HCT116 (cell line): ENCODE measurements around the gene HBM. TPM values are rescaled to one million over a fixed set of nuclear protein-coding genes. Genes with fewer than 3 reads are reported as not detected.

Experiments
- ATAC-seq: fragments of 200-7000 bp; cut with Tn5 transposase; 2 replicates; pipeline ENCODE4 v1.9.1; 2020; ENCODE audit warnings: mild to moderate bottlenecking, moderate library complexity
- BruUV-seq: library from RNA; stranded (reverse); fragments of 400-500 nt; replicated peaks from 2 replicates; lab custom pipeline; 2021; lab: Mats Ljungman, UMichigan
- CTCF ChIA-PET: fragments of 300-600 bp; sonication (Branson Sonifier 250); formaldehyde crosslinking; loops from one replicate; lab custom pipeline; 2021; ENCODE audit warnings: antibody characterized with exemption; lab: Charles Lee
- POLR2A ChIA-PET: fragments of 300-600, 350-600 bp; sonication (Branson Sonifier 250); formaldehyde crosslinking; loops from one replicate; lab custom pipeline; 2021; ENCODE audit warnings: antibody characterized with exemption; lab: Charles Lee
- RAD21 ChIA-PET, 2 experiments: fragments of 300-600 bp; sonication (Branson Sonifier 250); formaldehyde crosslinking; loops; one replicate each; lab custom pipeline; 2023; ENCODE audit warnings: low total read pairs in 2 of 2; ENCODE audit not compliant: uncharacterized antibody in 2 of 2, unreplicated experiment in 2 of 2, low non-redundant PET in 1 of 2; lab: Charles Lee
- DNase-seq: peaks from one replicate; pipeline ENCODE4 v3.0.0-alpha.2; 2010; ENCODE audit warnings: low read depth, low spot score
- H2AFZ ChIP-seq: fragments of 200-600 bp; shearing (Covaris generic), sonication (generic); 2 replicates; pipeline ENCODE4 v1.6.1; 2017; ENCODE audit warnings: low read depth, mixed run types, mixed read lengths, antibody characterized with exemption, low read length; ENCODE audit not compliant: poor library complexity, severe bottlenecking
- H3K27ac ChIP-seq: 2 replicates; pipeline ENCODE4 v1.5.1; 2012; ENCODE audit warnings: low read depth, low read length
- H3K27me3 ChIP-seq: fragments of 200-600 bp; sonication (generic); 2 replicates; pipeline ENCODE4 v1.6.1; 2016; ENCODE audit warnings: mixed run types, low read length, mixed read lengths; ENCODE audit not compliant: insufficient read depth
- H3K36me3 ChIP-seq, 2 experiments: fragments of 200-500 bp in 1 of 2; fragments of 200-600 bp in 1 of 2; sonication (Bioruptor generic) in 1 of 2; sonication (generic) in 1 of 2; 2 replicates each; pipeline versions ENCODE4 v1.5.1 to v1.6.1; 2014 to 2016; ENCODE audit warnings: low read length in 2 of 2, inconsistent platforms in 1 of 2, mixed read lengths in 1 of 2, mixed run types in 1 of 2; ENCODE audit not compliant: insufficient read depth in 2 of 2, control insufficient read depth in 1 of 2
- H3K4me1 ChIP-seq, 2 experiments: fragments of 200-600 bp in 1 of 2; sonication (generic) in 1 of 2; 2 replicates each; pipeline versions ENCODE4 v1.5.1 to v1.6.1; 2012 to 2017; ENCODE audit warnings: low read length in 2 of 2, inconsistent platforms in 1 of 2, mild to moderate bottlenecking in 1 of 2, mixed read lengths in 1 of 2, mixed run types in 1 of 2, moderate library complexity in 1 of 2; ENCODE audit not compliant: insufficient read depth in 2 of 2, control insufficient read depth in 1 of 2
- H3K4me2 ChIP-seq: fragments of 200-600 bp; sonication (generic); 2 replicates; pipeline ENCODE4 v1.6.1; 2017; ENCODE audit warnings: mixed run types, low read length, mixed read lengths
- H3K4me3 ChIP-seq, 2 experiments: fragments of 200-600 bp in 1 of 2; sonication (generic) in 1 of 2; replicated peaks in 1 of 2; 2 replicates each; pipeline ENCODE4 v1.5.1; 2011 to 2016; ENCODE audit warnings: low read length in 2 of 2, control low read depth in 1 of 2, low read depth in 1 of 2, mild to moderate bottlenecking in 1 of 2, mixed read lengths in 1 of 2, mixed run types in 1 of 2
- H3K79me2 ChIP-seq: fragments of 200-600 bp; sonication (generic); 2 replicates; pipeline ENCODE4 v1.6.1; 2017; ENCODE audit warnings: mild to moderate bottlenecking, mixed run types, low read length, moderate library complexity, mixed read lengths; ENCODE audit not compliant: insufficient read depth
- H3K9ac ChIP-seq: fragments of 200-600 bp; sonication (generic); 2 replicates; pipeline ENCODE4 v1.6.1; 2016; ENCODE audit warnings: low read length, mixed read lengths
- H3K9me2 ChIP-seq: fragments of 200-600 bp; sonication (generic), shearing (Covaris generic); 2 replicates; pipeline ENCODE4 v1.6.1; 2017; ENCODE audit warnings: mixed run types, mild to moderate bottlenecking, moderate library complexity; ENCODE audit not compliant: insufficient read depth
- H3K9me3 ChIP-seq, 2 experiments: fragments of 200-500 bp in 1 of 2; fragments of 200-600 bp in 1 of 2; sonication (Bioruptor generic) in 1 of 2; sonication (generic) in 1 of 2; 2 replicates each; pipeline ENCODE4 v1.6.1; 2014 to 2017; ENCODE audit warnings: low read length in 2 of 2, mixed read lengths in 2 of 2, inconsistent platforms in 1 of 2, low read depth in 1 of 2, mild to moderate bottlenecking in 1 of 2, mixed run types in 1 of 2, moderate library complexity in 1 of 2; ENCODE audit not compliant: control insufficient read depth in 1 of 2, insufficient read depth in 1 of 2
- H4K20me1 ChIP-seq: fragments of 200-600 bp; sonication (generic), shearing (Covaris generic); 2 replicates; pipeline ENCODE4 v1.6.1; 2017; ENCODE audit warnings: mixed run types, mild to moderate bottlenecking, moderate library complexity; ENCODE audit not compliant: insufficient read depth
- CBX3 ChIP-seq: IDR thresholded peaks from 2 replicates; pipeline ENCODE4 v1.6.1; 2012; ENCODE audit warnings: low read depth
- EGR1 ChIP-seq: IDR thresholded peaks from 2 replicates; pipeline ENCODE4 v1.6.1; 2012; ENCODE audit warnings: low read depth
- ELF1 ChIP-seq: IDR thresholded peaks from 2 replicates; pipeline ENCODE4 v1.6.1; 2012; ENCODE audit warnings: low read depth, borderline replicate concordance
- EZH2 ChIP-seq: fragments of 200-600 bp; sonication (generic); IDR thresholded peaks from 2 replicates; pipeline ENCODE4 v1.6.1; 2017; ENCODE audit warnings: antibody characterized with exemption, mixed run types
- EZH2phosphoT487 ChIP-seq: fragments of 200-600 bp; IDR thresholded peaks from 2 replicates; pipeline ENCODE4 v1.6.1; 2018; ENCODE audit warnings: antibody characterized with exemption, borderline replicate concordance
- FOSL1 ChIP-seq: IDR thresholded peaks from 2 replicates; pipeline ENCODE4 v1.6.1; 2012; ENCODE audit warnings: low read depth
- POLR2A ChIP-seq: IDR thresholded peaks from 2 replicates; pipeline ENCODE4 v1.7.0; 2011; ENCODE audit warnings: borderline replicate concordance; ENCODE audit not compliant: insufficient read depth, insufficient read length; ENCODE audit errors: extremely low read depth
- POLR2AphosphoS5 ChIP-seq: IDR thresholded peaks from 2 replicates; pipeline ENCODE4 v1.6.1; 2011; ENCODE audit warnings: mild to moderate bottlenecking, low read depth, low read length, moderate library complexity
- REST ChIP-seq: IDR thresholded peaks from 2 replicates; pipeline ENCODE4 v1.6.1; 2012; ENCODE audit warnings: low read depth
- SP1 ChIP-seq: IDR thresholded peaks from 2 replicates; pipeline ENCODE4 v1.6.1; 2012; ENCODE audit warnings: low read depth
- SRF ChIP-seq: IDR thresholded peaks from 2 replicates; pipeline ENCODE4 v1.6.1; 2012; ENCODE audit warnings: low read depth
- TCF7L2 ChIP-seq: IDR thresholded peaks from 2 replicates; pipeline ENCODE4 v1.7.0; 2011; ENCODE audit warnings: borderline replicate concordance, inconsistent platforms; ENCODE audit not compliant: insufficient read depth, insufficient read length; ENCODE audit errors: extremely low read depth
- ZFX ChIP-seq: fragments of 450-650 bp; IDR thresholded peaks from 2 replicates; pipeline ENCODE4 v1.6.1; 2017
- intact Hi-C: fragments of 100-400 bp; cut with micrococcal nuclease; formaldehyde crosslinking; loops from 2 replicates; pipeline ENCODE4 v1.10.0; 2022
- total RNA-seq: library from RNA; stranded (reverse); gene quantifications from one replicate; pipeline ENCODE4 v1.2.1, GENCODE V29; 2021; ENCODE audit not compliant: unreplicated experiment
- TF ChIP-seq, protein P1 (sequence below), 3 experiments: fragments of 200-600 bp in 1 of 3; sonication (generic) in 1 of 3; IDR thresholded peaks in 2 of 3; conservative IDR thresholded peaks in 1 of 3; 2 replicates each; pipeline ENCODE4 v1.5.1; 2012 to 2017; ENCODE audit warnings: low read depth in 2 of 3, low read length in 2 of 3, antibody characterized with exemption in 1 of 3, borderline replicate concordance in 1 of 3, control low read depth in 1 of 3, mild to moderate bottlenecking in 1 of 3, mixed read lengths in 1 of 3, mixed run types in 1 of 3, moderate library complexity in 1 of 3; ENCODE audit not compliant: insufficient read depth in 1 of 3
- TF ChIP-seq, protein P2 (sequence below): IDR thresholded peaks from 2 replicates; pipeline ENCODE4 v1.6.1; 2012

HBM gene
- total RNA-seq, 1 experiment from 2014 or later: not detected

- H3K27ac ChIP-seq: no peak overlapping the region
- intact Hi-C loops: no loop called here
- no peak for TF ChIP-seq FOSL1
- no peak for TF ChIP-seq CBX3
- TF ChIP-seq ZFX: no peak
- TF ChIP-seq EZH2: no peak
- TF ChIP-seq, protein P1, sequence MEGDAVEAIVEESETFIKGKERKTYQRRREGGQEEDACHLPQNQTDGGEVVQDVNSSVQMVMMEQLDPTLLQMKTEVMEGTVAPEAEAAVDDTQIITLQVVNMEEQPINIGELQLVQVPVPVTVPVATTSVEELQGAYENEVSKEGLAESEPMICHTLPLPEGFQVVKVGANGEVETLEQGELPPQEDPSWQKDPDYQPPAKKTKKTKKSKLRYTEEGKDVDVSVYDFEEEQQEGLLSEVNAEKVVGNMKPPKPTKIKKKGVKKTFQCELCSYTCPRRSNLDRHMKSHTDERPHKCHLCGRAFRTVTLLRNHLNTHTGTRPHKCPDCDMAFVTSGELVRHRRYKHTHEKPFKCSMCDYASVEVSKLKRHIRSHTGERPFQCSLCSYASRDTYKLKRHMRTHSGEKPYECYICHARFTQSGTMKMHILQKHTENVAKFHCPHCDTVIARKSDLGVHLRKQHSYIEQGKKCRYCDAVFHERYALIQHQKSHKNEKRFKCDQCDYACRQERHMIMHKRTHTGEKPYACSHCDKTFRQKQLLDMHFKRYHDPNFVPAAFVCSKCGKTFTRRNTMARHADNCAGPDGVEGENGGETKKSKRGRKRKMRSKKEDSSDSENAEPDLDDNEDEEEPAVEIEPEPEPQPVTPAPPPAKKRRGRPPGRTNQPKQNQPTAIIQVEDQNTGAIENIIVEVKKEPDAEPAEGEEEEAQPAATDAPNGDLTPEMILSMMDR (IDR thresholded peaks at IDR 0.05 in 2 of 3, conservative IDR thresholded peaks at IDR 0.05 in 1 of 3; ENCODE audit: borderline replicate concordance in 1 of 3, insufficient read depth in 1 of 3, low read depth in 2 of 3, low read length in 2 of 3): no peak
- no peaks in the 10 kb centered on the region for H4K20me1 ChIP-seq
- no peak overlapping the region for H3K9ac ChIP-seq
- no peaks in the 10 kb centered on the region for H3K9me3 ChIP-seq
- no peak overlapping the region for H2AFZ ChIP-seq
- ATAC-seq: no peak
- H3K36me3 ChIP-seq: peaks cover 8 to 9% of the 10 kb centered on the region in 2 experiments; a peak in 3 of 4 replicates
- no peak overlapping the region for H3K4me2 ChIP-seq
- H3K4me3 ChIP-seq: no peak overlapping the region
- H3K4me1 ChIP-seq: no peaks in the 10 kb centered on the region
- H3K9me2 ChIP-seq: no peaks in the 10 kb centered on the region
- ChIA-PET POLR2A (no interaction called here), CTCF (no interaction called here), RAD21 (no interaction called here)
- no peak for DNase-seq
- BruUV-seq: no TSS peak
- H3K27me3 ChIP-seq: no peaks in the 10 kb centered on the region
- H3K79me2 ChIP-seq: no peaks in the 10 kb centered on the region
Observed at GRCh38 chr16:200388-200787, 34.6 kb downstream of the HBM start.

GRCh38 chr16:203246-203645 lies 37.5 kb downstream of the HBM start:
- Histone ChIP-seq H3K4me1 (no peaks in the 10 kb centered on the region), H3K9me2 (no peaks in the 10 kb centered on the region)
- CTCF ChIA-PET: no interaction called here
- no peak for TF ChIP-seq POLR2A
- no peak for TF ChIP-seq EZH2phosphoT487
- TF ChIP-seq, protein P2, sequence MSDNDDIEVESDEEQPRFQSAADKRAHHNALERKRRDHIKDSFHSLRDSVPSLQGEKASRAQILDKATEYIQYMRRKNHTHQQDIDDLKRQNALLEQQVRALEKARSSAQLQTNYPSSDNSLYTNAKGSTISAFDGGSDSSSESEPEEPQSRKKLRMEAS: no peak
- no peak for TF ChIP-seq FOSL1
- TF ChIP-seq ELF1: no peak
- TF ChIP-seq SP1: no peak
- no peak for TF ChIP-seq REST
- TF ChIP-seq POLR2AphosphoS5: no peak
- TF ChIP-seq EGR1: no peak
- no peak for TF ChIP-seq EZH2
- no peak for TF ChIP-seq TCF7L2
- TF ChIP-seq SRF: no peak
- TF ChIP-seq, all 23 proteins: peak for 0
- H3K9ac ChIP-seq: no peak overlapping the region
- peaks cover 9 to 12% of the 10 kb centered on the region in 2 experiments for H3K36me3 ChIP-seq
- ATAC-seq (no peak), DNase-seq (no peak)
- H2AFZ ChIP-seq: no peak overlapping the region
- no peak overlapping the region for H3K4me2 ChIP-seq
- H3K9me3 ChIP-seq: no peaks in the 10 kb centered on the region
- no peak overlapping the region for H3K27ac ChIP-seq
- ChIA-PET RAD21 (no interaction called here), POLR2A (no interaction called here)
- no TSS peak for BruUV-seq
- intact Hi-C loops: no loop called here
- H3K27me3 ChIP-seq: no peaks in the 10 kb centered on the region
- no peaks in the 10 kb centered on the region for H4K20me1 ChIP-seq
- H3K79me2 ChIP-seq: 0 out of 2 replicates have a peak, but pooled peaks cover 3% of the 10 kb centered on the region
- H3K4me3 ChIP-seq: no peak overlapping the region
